ENCODE results near the gene ASMT.
"Not testable (repeated sequence)": the region's sequence is repeated elsewhere in the genome, so short reads cannot be mapped to it uniquely, and the experiment has no call there.

Gene ASMT

DNA sequence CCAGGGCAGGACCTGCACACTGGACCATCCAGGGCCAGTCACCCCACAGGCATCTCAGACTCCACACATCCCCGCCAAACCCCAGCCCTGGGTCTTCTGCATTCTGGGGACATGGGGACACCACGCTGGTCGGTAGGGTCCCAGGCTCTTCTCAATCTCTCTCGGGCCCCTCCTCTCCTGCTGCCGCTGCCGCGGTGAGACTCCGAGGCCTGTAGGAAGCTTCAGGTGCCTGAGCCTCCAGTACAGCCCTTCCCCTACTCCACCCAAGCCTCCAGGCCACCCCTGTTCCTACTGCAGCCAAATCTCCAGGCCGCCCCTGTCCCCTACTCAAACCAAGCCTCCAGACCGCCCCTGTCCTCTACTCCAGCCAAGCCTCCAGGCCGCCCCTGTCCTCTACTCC lies 5.5 kb upstream of the ASMT start:
- Mint-ChIP-seq H3K4me1 (no peaks in the 10 kb centered on the region), H3K27me3 (no peaks in the 10 kb centered on the region), H3K36me3 (no peaks in the 10 kb centered on the region), H3K4me3 (no peak overlapping the region), H3K9me3 (no peaks in the 10 kb centered on the region), H3K27ac (no peak overlapping the region)

DNA sequence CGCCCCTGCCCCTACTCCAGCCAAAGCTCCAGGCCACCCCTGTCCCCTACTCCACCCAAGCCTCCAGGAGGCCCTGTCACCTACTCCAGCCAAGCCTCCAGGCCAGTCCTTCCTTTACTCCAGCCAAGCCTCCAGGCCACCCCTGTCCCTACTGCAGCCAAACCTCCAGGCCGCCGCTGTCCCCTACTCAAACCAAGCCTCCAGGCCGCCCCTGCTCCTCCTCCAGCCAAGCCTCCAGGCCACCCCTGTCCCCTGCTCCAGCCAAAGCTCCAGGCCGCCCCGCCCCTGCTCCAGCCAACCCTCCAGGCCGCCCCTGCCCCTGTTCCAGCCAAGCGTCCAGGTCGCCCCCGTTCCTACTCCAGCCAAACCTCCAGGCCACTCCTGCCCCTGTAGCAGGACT lies 5.1 kb upstream of the ASMT start:
- Mint-ChIP-seq H3K27ac (no peak overlapping the region), H3K4me3 (no peak overlapping the region), H3K36me3 (no peaks in the 10 kb centered on the region), H3K9me3 (no peaks in the 10 kb centered on the region), H3K4me1 (no peaks in the 10 kb centered on the region), H3K27me3 (no peaks in the 10 kb centered on the region)

DNA sequence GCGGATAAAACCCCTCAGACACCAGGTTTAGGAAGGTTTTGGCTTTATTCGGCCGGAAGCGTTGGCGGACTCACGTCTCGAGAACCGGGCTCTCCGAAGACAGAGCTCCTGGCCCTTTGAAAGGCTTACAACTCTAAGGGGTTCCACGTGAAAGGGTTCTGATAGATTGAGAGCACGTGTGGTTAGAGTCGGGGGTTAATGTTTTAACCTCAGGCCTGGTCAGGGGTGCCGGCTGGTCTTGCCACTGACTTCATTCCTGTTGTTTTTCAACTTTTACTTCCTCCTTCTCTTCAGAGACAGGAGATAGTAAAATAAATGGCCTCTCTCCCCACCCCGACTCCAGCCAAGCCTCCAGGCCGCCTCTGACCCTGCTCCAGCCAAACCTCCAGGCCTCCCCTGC lies 4.7 kb upstream of the ASMT start:
- no peaks in the 10 kb centered on the region for H3K27me3 Mint-ChIP-seq
- no peaks in the 10 kb centered on the region for H3K9me3 Mint-ChIP-seq
- no peak overlapping the region for H3K4me3 Mint-ChIP-seq
- no peaks in the 10 kb centered on the region for H3K36me3 Mint-ChIP-seq
- H3K27ac Mint-ChIP-seq = no peak overlapping the region
- H3K4me1 Mint-ChIP-seq = no peaks in the 10 kb centered on the region

DNA sequence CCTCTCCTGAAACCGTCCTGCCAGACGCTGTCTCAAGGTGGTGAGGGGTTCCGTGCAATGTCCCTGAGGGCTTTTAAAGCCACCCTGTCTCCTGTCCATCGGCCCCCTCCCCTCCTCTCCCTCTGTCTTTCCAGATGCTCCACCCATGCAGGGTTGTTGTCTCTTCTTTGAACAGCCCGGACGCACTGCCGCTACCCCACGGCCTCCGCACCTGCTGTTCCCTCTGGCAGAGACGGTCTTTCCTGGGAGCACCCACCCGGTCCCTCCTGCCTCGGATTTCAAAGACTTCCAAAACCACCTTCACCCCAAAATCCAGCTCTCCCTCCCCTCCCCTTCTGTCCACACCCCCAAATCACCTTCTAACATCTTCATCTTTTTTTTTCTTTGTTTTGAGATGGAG lies 4.1 kb upstream of the ASMT start:
- Mint-ChIP-seq H3K36me3 (no peaks in the 10 kb centered on the region), H3K27me3 (no peaks in the 10 kb centered on the region), H3K4me3 (no peak overlapping the region), H3K9me3 (no peaks in the 10 kb centered on the region), H3K4me1 (no peaks in the 10 kb centered on the region), H3K27ac (no peak overlapping the region)

DNA sequence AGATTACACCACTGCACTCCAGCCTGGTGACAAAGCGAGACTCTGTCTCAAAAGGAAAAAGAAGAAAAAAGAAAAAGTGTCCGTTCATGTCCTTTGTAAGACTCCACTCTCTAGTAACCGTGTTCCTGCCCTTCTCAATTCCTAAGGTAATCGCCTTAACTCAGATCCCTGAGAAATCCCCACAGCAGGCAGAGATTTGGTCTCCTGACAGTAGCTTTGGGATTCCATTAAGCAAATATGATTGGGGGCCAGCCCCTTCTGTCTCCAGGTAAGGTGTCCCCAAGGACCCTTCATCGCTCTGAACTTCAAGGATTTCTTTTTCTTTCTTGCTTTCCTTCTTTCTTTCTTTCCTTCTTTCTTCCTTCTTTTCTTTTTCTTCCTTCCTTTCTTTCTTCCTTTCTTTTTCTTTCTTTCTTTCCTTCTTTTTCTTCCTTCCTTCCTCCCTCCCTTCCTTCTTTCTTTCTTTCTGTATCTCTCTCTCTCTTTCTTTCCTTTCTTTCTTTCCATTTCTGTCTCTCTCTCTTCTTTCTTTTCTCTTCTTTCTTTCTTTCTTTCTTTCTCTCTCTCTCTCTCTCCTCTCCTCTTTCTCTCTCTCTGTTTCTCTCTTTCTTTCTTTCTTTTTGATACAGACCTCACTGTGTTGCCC lies 2.1 kb upstream of the ASMT start:
- no peak overlapping the region for H3K4me3 Mint-ChIP-seq

DNA sequence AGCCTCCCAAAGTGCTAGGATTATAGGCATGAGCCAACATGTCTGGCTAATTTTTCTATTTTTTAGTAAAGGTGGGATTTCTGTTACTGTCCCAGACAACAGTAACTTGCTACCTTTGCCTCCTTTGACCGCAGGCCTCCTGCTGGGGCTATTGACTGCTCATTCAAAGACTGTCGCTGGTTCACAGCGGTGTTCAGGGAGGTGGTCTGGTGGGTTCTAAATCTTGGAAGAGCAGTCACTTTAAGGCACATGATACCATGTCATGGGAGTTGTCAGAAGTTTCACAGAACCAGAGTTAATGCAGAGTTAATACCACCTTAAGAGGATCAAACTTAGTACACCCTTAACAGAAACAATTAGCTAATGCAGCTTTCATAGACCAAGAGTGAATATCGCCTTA lies 3.8 kb downstream of the ASMT start:
- Mint-ChIP-seq H3K27ac (no peak overlapping the region), H3K9me3 (no peaks in the 10 kb centered on the region), H3K36me3 (no peaks in the 10 kb centered on the region), H3K4me3 (no peak overlapping the region), H3K27me3 (no peaks in the 10 kb centered on the region), H3K4me1 (peaks cover 12% of the 10 kb centered on the region)

More for the DNA sequence above, 2.1 kb upstream of the ASMT start:
- no peaks in the 10 kb centered on the region for H3K4me1 Mint-ChIP-seq
- H3K27ac Mint-ChIP-seq = peak overlapping the region; percentile 12
- H3K9me3 Mint-ChIP-seq = no peaks in the 10 kb centered on the region
- H3K36me3 Mint-ChIP-seq = no peaks in the 10 kb centered on the region
- H3K27me3 Mint-ChIP-seq = no peaks in the 10 kb centered on the region

DNA sequence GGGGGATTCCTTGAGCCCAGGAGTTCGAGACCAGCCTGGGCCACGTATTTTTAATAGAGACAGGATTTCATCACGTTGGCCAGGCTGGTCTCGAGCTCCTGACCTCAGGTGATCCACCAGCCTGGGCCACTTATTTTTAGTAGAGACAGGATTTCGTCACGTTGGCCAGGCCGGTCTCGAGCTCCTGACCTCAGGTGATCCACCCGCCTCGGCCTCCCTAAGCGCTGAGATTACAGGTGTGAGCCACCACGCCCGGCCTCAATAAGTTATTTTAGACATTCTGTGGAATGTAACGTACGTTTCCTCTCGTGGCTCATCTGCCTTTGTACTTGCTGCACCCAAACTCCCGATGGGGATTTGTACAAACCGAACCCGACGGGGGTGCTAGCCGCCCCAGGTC lies 8.8 kb downstream of the ASMT start:
- no peak overlapping the region for H3K4me3 Mint-ChIP-seq
- no peaks in the 10 kb centered on the region for H3K9me3 Mint-ChIP-seq
- H3K27me3 Mint-ChIP-seq = no peaks in the 10 kb centered on the region
- no peaks in the 10 kb centered on the region for H3K36me3 Mint-ChIP-seq
- no peak overlapping the region for H3K27ac Mint-ChIP-seq
- H3K4me1 Mint-ChIP-seq = peaks cover 12% of the 10 kb centered on the region

DNA sequence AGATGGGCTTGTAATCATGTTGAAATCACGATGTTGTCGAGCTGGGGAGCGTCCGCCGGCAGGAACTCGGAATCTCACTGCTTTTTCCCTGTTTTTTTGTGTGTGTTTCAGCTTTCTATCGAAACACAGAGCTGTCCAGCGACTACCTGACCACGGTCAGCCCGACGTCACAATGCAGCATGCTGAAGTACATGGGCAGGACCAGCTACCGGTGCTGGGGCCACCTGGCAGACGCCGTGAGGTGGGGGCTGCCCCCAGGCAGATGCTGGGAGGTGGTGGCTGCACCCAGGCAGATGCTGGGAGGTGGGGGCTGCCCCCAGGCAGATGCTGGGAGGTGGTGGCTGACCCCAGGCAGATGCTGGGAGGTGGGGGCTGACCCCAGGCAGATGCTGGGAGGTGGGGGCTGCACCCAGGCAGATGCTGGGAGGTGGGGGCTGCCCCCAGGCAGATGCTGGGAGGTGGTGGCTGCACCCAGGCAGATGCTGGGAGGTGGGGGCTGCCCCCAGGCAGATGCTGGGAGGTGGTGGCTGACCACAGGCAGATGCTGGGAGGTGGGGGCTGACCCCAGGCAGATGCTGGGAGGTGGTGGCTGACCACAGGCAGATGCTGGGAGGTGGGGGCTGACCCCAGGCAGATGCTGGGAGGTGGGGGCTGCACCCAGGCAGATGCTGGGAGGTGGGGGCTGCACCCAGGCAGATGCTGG lies 9.4 kb downstream of the ASMT start:
- H3K4me1 Mint-ChIP-seq = peaks cover 12% of the 10 kb centered on the region
- not testable (repeated sequence) for H3K36me3 Mint-ChIP-seq, H3K9me3 Mint-ChIP-seq

DNA sequence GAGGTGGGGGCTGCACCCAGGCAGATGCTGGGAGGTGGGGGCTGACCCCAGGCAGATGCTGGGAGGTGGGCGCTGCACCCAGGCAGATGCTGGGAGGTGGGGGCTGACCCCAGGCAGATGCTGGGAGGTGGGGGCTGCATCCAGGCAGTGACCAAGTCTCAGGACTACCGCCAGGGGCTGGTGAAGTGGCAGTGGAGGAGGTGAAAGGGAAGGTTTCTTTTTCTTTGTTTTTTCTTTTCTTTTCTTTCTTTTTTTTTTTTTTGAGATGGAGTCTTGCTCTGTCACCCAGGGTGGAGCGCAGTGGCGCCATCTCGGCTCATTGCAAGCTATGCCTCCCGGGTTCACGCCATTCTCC lies 10.0 kb downstream of the ASMT start:
- not testable (repeated sequence) for H3K27ac Mint-ChIP-seq, H3K27me3 Mint-ChIP-seq
- H3K4me1 Mint-ChIP-seq = peaks cover 12% of the 10 kb centered on the region

More for the DNA sequence above, 9.4 kb downstream of the ASMT start:
- not testable (repeated sequence) for H3K27me3 Mint-ChIP-seq, H3K4me3 Mint-ChIP-seq, H3K27ac Mint-ChIP-seq

DNA sequence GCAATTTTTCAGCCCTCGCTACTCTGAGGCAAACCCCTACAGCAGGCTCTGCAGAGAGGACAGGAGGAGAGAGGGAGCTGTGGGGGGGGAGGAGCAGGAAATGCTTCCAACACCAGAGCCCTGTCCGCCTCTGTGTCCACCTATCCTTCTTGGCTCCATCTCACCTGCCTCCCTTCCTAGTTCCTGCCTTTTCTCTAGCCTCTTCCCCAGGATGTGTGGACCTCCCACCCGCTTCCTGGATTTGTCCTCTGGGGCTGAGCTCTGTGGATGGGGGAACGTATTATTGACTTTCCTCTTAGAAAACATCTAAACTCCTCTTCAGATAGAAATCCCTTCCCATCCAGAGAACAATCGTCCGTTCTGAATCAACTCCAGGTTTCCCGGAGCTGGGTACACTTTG lies 14.4 kb downstream of the ASMT start:
- Mint-ChIP-seq H3K4me3 (no peak overlapping the region), H3K4me1 (no peaks in the 10 kb centered on the region), H3K27me3 (no peaks in the 10 kb centered on the region), H3K27ac (no peak overlapping the region), H3K9me3 (no peaks in the 10 kb centered on the region), H3K36me3 (no peaks in the 10 kb centered on the region)

More for the DNA sequence above, 10.0 kb downstream of the ASMT start:
- H3K4me3 Mint-ChIP-seq, H3K9me3 Mint-ChIP-seq, H3K36me3 Mint-ChIP-seq: not testable (repeated sequence)

DNA sequence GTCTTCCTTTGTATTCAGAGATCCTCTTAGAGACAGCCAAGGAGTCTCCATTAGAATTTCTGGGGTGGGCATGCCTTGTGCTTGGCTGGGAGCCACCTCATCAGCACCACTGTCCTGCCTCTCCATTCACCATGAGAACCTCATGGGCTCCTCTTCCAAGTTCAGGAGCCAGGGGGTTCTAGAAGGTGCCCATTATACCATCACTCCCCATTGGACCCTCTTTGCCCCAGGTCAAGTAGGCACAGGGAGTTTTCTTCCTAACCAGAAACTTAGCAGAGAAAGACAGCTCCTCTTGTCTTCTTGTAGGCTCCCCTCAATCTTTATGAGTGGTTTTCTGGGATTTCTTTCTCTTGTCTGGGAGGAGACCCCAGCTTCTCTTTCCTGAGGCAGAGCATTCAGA lies 31.1 kb downstream of the ASMT start:
- H3K4me1 Mint-ChIP-seq = peaks cover 4% of the 10 kb centered on the region
- peaks cover 8% of the 10 kb centered on the region for H3K36me3 Mint-ChIP-seq
- H3K4me3 Mint-ChIP-seq = no peak overlapping the region
- no peaks in the 10 kb centered on the region for H3K27me3 Mint-ChIP-seq
- H3K9me3 Mint-ChIP-seq = peaks cover 5% of the 10 kb centered on the region
- H3K27ac Mint-ChIP-seq = no peak overlapping the region

DNA sequence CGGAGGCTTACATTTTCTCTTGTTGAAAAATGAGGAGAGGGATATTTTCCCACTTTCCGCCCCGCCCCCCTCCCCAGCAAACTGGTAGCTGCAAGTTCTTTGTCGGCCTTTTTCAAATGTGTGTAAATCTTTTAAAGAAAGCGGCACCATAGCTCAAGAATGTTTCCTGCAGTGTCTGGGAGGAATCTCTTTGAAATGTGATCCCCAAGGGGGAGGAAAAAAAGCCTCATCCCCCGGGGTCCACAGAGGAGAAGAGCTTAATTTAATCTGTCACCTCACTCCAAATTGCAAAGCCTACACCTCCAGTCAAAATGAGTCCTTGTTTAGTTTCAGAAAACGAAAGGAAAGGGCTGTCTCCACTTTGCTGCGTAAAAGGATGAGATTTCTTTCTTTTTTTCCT lies 34.8 kb downstream of the ASMT start:
- H3K4me3 Mint-ChIP-seq = no peak overlapping the region
- H3K27me3 Mint-ChIP-seq = no peaks in the 10 kb centered on the region
- peaks cover 5% of the 10 kb centered on the region for H3K9me3 Mint-ChIP-seq
- H3K36me3 Mint-ChIP-seq = peaks cover 8% of the 10 kb centered on the region
- H3K4me1 Mint-ChIP-seq = peaks cover 7% of the 10 kb centered on the region
- H3K27ac Mint-ChIP-seq = no peak overlapping the region

DNA sequence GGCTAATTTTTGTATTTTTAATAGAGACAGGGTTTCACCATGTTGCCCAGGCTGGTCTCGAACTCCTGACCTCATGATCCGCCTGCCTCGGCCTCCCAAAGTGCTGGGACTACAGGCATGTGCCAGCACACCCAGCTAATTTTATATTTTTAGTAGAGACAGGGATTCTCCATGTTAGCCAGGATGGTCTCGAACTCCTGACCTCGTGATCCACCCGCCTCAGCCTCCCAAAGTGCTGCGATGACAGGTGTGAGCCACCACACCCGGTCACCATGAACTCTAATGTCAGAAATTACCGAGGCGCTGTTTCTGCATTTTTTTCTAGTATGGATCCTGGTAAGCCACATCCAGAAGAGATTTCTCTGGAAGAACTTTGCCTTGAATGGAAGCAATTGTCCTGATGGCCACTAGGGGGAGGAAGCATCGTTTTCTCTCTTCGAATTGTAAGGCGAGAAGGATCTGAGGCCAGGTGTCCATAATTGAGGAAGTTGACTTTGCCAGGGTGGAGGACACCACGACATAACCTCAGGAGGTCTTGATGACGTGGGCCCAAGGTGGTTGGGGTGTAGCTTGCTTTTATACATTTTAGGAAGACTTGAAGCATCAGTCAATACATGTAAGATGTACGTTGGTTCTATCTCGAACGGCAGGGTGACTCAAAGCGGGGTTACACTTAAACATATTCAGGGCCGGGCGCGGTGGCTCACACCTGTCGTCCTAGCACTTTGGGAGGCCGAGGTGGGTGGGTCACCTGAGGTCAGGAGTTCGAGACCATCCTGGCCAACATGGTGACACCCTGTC lies 37.4 kb downstream of the ASMT start:
- not testable (repeated sequence) for H3K27me3 Mint-ChIP-seq, H3K9me3 Mint-ChIP-seq, H3K4me1 Mint-ChIP-seq, H3K36me3 Mint-ChIP-seq, H3K27ac Mint-ChIP-seq, H3K4me3 Mint-ChIP-seq

DNA sequence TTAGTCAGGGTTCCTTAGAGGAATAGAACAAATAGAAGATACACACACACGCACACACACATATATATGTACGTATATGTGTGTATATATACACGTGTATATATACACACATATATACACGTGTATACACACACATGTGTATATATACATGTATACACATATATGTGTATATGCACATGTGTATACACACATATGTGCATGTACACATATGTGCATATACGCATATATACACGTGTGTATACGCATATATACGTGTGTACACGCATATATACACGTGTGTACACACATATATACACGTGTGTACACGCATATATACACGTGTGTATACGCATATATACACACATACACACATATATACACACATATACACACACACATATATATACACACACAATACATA lies 41.5 kb downstream of the ASMT start:
- Mint-ChIP-seq H3K27me3 (no peaks in the 10 kb centered on the region), H3K27ac (peak overlapping the region; percentile 20), H3K9me3 (no peaks in the 10 kb centered on the region), H3K36me3 (no peaks in the 10 kb centered on the region), H3K4me3 (no peak overlapping the region), H3K4me1 (peaks cover 28% of the 10 kb centered on the region)

DNA sequence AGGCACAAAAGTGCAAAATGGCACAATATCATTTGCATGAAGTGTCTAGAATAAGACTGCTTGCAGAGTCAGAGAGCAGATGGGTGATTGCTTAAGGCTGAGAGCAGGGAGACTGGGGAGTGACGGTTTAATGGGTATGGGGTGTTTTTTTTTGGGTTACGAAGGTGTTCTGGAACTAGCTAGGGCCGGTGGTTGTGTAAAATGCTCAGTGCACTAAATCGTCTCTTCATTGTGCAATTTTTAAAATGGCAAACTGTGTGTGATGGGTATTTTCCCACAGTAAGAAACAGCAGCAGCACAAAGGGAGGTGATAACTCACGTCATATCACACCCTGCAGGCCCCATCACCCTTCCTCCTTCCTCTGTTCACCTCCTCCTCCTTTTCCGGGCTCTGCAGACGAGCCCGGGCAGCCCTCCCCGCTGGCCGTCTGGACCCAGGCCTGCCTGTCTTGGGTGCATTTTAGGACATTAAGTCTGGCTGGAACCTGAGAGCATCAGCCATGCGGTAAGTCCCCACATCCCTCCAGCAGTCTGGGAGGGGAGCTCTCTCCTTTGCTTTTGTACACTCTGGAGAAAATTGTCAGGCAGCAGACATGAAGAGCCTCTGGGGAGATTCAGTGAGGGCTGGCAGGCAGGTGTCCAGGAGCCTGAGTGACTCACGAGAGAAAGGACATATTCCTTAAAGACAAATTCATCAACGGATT lies 42.7 kb downstream of the ASMT start:
- H3K27me3 Mint-ChIP-seq = no peaks in the 10 kb centered on the region
- no peaks in the 10 kb centered on the region for H3K36me3 Mint-ChIP-seq
- H3K9me3 Mint-ChIP-seq = no peaks in the 10 kb centered on the region
- peak overlapping the region; percentile 90 for H3K4me3 Mint-ChIP-seq
- H3K4me1 Mint-ChIP-seq = peaks cover 25% of the 10 kb centered on the region
- peak overlapping the region; percentile 77 for H3K27ac Mint-ChIP-seq

DNA sequence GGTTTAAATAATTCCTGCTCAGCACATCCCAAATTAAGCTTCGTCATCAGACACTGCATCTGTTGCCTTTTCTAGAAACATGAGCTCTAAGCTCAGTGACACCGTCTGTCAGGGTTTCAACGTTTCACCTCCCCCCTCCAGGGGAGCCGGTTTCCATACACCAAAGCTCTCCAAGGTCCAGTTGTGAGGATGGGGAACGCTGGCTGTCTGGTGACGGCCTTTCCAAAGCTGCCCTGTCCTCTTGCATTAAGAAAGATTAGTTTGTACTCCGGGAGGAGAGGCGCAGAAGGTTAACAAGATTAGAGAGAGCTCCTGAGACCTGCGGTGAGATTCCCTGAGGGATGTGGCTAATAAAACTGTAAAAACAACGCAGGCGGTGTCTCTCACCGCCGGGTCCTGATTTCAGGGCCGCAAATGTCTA lies 43.2 kb downstream of the ASMT start:
- Mint-ChIP-seq H3K36me3 (no peaks in the 10 kb centered on the region), H3K9me3 (no peaks in the 10 kb centered on the region), H3K4me3 (peak overlapping the region; percentile 90), H3K4me1 (peaks cover 25% of the 10 kb centered on the region), H3K27me3 (no peaks in the 10 kb centered on the region), H3K27ac (peak overlapping the region; percentile 77)
